Body of pancreas (tissue), 4 donors: ENCODE results near the gene SEMA3F. TPM values are rescaled to one million over a fixed set of nuclear protein-coding genes. Genes with fewer than 3 reads are reported as not detected.

Experiments used
- ATAC-seq: fragments of 150-250 bp; one replicate; pipeline ENCODE4 v1.9.1; 2016
- DNase-seq, 4 donors: peaks; one replicate each; pipeline ENCODE4 v3.0.0-alpha.2; 2019
- H3K27ac ChIP-seq, 4 donors: fragments of 200-600 bp; sonication (generic); 1 replicate in 3 of 4; 2 replicates in 1 of 4; pipeline versions ENCODE4 v1.5.1 to v1.6.1; 2016 to 2019; ENCODE audit warnings: mild to moderate bottlenecking in 1 of 4, mixed read lengths in 1 of 4, moderate library complexity in 1 of 4
- H3K27me3 ChIP-seq, 2 donors: fragments of 200-600 bp; sonication (generic); one replicate each; pipeline ENCODE4 v1.6.0; 2016; ENCODE audit warnings: mild to moderate bottlenecking in 1 of 2
- H3K36me3 ChIP-seq, 2 donors: fragments of 200-600 bp; sonication (generic); replicated peaks in 1 of 2; 2 replicates each; pipeline ENCODE4 v1.5.1; 2016; ENCODE audit warnings: low read depth in 2 of 2; ENCODE audit not compliant: insufficient read depth in 1 of 2
- H3K4me1 ChIP-seq: fragments of 200-600 bp; sonication (generic); one replicate; pipeline ENCODE4 v1.6.0; 2016
- H3K4me3 ChIP-seq, 2 donors: fragments of 200-600 bp; sonication (generic); 1 replicate in 1 of 2; 2 replicates in 1 of 2; pipeline ENCODE4 v1.5.1; 2016 to 2019
- H3K9me3 ChIP-seq, 3 donors: fragments of 200-600 bp; sonication (generic); 1 replicate in 2 of 3; 2 replicates in 1 of 3; pipeline ENCODE4 v1.5.1; 2016
- CTCF ChIP-seq, 7 experiments: fragments of 450-650 bp in 4 of 7; fragments of 200-600 bp in 3 of 7; sonication (generic) in 3 of 7; IDR thresholded peaks; one replicate each; pipeline ENCODE4 v1.5.1; 2016 to 2019; ENCODE audit warnings: antibody characterized with exemption in 7 of 7
- POLR2A ChIP-seq, 3 donors: fragments of 450-650 bp; IDR thresholded peaks; one replicate each; pipeline ENCODE4 v1.6.1; 2016; ENCODE audit warnings: antibody characterized with exemption in 3 of 3, mild to moderate bottlenecking in 2 of 3
- WGBS, 2 donors: methylation state at CpG; one replicate each; pipeline ENCODE4 v1.1.5; 2017; 5-methylcytosine and 5-hydroxymethylcytosine counted together
- intact Hi-C: fragments of 100-400 bp; cut with DNase I; formaldehyde crosslinking; loops from one replicate; pipeline ENCODE4 v1.15.1; 2023
- total RNA-seq, 2 donors: library from RNA; depleted of rRNA; stranded (reverse); fragments of >200 nt; gene quantifications; one replicate each; pipeline ENCODE4 v1.1.0, GENCODE V29; 2016

The SEMA3F gene
- total RNA-seq, 2 donors from 2014 or later: 5.2 to 25.4 TPM

- TF ChIP-seq CTCF (IDR thresholded peaks at IDR 0.05) (no peak), POLR2A (IDR thresholded peaks at IDR 0.05) (no peak)
- no peak for ATAC-seq
- H3K27ac ChIP-seq: peak overlapping the region in 3 of 4 donors; percentile 82 to 88 (median 86)
These were observed 57.4 kb downstream of the SEMA3F start for GRCh38 chr3:50212502-50212901.

GRCh38 chr3:50212971-50213370 is 57.8 kb downstream of the SEMA3F start:
- intact Hi-C loops: no loop called here
- WGBS, 2 donors: 67 to 94% methylated on average over 3 of the region's 3 CpGs
- no peak for TF ChIP-seq CTCF (IDR thresholded peaks at IDR 0.05)
- TF ChIP-seq POLR2A (IDR thresholded peaks at IDR 0.05): no peak
- DNase-seq (no peak), ATAC-seq (no peak)
- Histone ChIP-seq H3K9me3 (no peaks in the 10 kb centered on the region), H3K27me3 (no peaks in the 10 kb centered on the region), H3K4me1 (peaks cover 58% of the 10 kb centered on the region), H3K27ac (peak overlapping the region; percentile 18 to 88 (median 84)), H3K36me3 (peaks cover 0 to 4% of the 10 kb centered on the region in 2 donors), H3K4me3 (no peak overlapping the region)

More at GRCh38 chr3:50212502-50212901, 57.4 kb downstream of the SEMA3F start:
- H3K36me3 ChIP-seq: peaks cover 0 to 4% of the 10 kb centered on the region in 2 donors
- no peaks in the 10 kb centered on the region for H3K27me3 ChIP-seq
- H3K4me3 ChIP-seq: no peak overlapping the region
- H3K4me1 ChIP-seq: peaks cover 62% of the 10 kb centered on the region
- intact Hi-C loops: no loop called here
- no peaks in the 10 kb centered on the region for H3K9me3 ChIP-seq
- WGBS, 2 donors: 74 to 75% methylated on average over 1 to 4 of the region's 4 CpGs
- no peak for DNase-seq

- DNase-seq: peak; percentile 54 to 78 (median 75)
- Histone ChIP-seq H3K27ac (peak overlapping the region; percentile 18 to 88 (median 84)), H3K36me3 (peaks cover 0 to 8% of the 10 kb centered on the region in 2 donors), H3K4me3 (no peak overlapping the region), H3K27me3 (no peaks in the 10 kb centered on the region), H3K9me3 (no peaks in the 10 kb centered on the region), H3K4me1 (peaks cover 57% of the 10 kb centered on the region)
- 20 to 28% methylated on average over 2 to 12 of the region's 12 CpGs for WGBS, 2 donors
- TF ChIP-seq POLR2A (IDR thresholded peaks at IDR 0.05) (peak in 1 of 3 donors; percentile 19), CTCF (IDR thresholded peaks at IDR 0.05) (no peak)
- ATAC-seq: peak; percentile 79
- intact Hi-C loops: no loop called here
These were observed 58.2 kb downstream of the SEMA3F start for GRCh38 chr3:50213373-50213772.

GRCh38 chr3:50214824-50215223 is 59.7 kb downstream of the SEMA3F start:
- ATAC-seq (no peak), DNase-seq (no peak)
- no peak overlapping the region for H3K4me3 ChIP-seq
- H3K9me3 ChIP-seq: no peaks in the 10 kb centered on the region
- TF ChIP-seq POLR2A (IDR thresholded peaks at IDR 0.05): no peak
- TF ChIP-seq CTCF (IDR thresholded peaks at IDR 0.05): no peak
- peaks cover 0 to 17% of the 10 kb centered on the region in 2 donors for H3K36me3 ChIP-seq
- WGBS, 2 donors: 72 to 75% methylated on average over 10 of the region's 10 CpGs
- no peaks in the 10 kb centered on the region for H3K27me3 ChIP-seq
- no peak overlapping the region for H3K27ac ChIP-seq
- H3K4me1 ChIP-seq: peaks cover 46% of the 10 kb centered on the region
- intact Hi-C loops: no loop called here

- H3K4me3 ChIP-seq: no peak overlapping the region
- DNase-seq (no peak), ATAC-seq (no peak)
- no peak overlapping the region for H3K27ac ChIP-seq
- peaks cover 42% of the 10 kb centered on the region for H3K4me1 ChIP-seq
- TF ChIP-seq CTCF (IDR thresholded peaks at IDR 0.05): no peak
- no peak for TF ChIP-seq POLR2A (IDR thresholded peaks at IDR 0.05)
- 62 to 81% methylated on average over 3 to 9 of the region's 9 CpGs for WGBS, 2 donors
- intact Hi-C loops: no loop called here
- no peaks in the 10 kb centered on the region for H3K9me3 ChIP-seq
- no peaks in the 10 kb centered on the region for H3K27me3 ChIP-seq
- peaks cover 0 to 17% of the 10 kb centered on the region in 2 donors for H3K36me3 ChIP-seq
These were observed 60.4 kb downstream of the SEMA3F start for GRCh38 chr3:50215529-50215928.
